GM18517 (cell line): ENCODE measurements around the gene VENTX.
"Not testable (repeated sequence)": the region's sequence is repeated elsewhere in the genome, so short reads cannot be mapped to it uniquely, and the experiment has no call there.

ENCODE experiments used
- ATAC-seq: cut with Tn5 transposase; IDR thresholded peaks from one replicate; pipeline ENCODE4 v1.9.1; 2021; ENCODE audit warnings: mild to moderate bottlenecking, moderate library complexity; ENCODE audit not compliant: unreplicated experiment

The VENTX gene

GRCh38 chr10:133214468-133215410 is 22.9 kb upstream of the VENTX start:
- no peak for ATAC-seq

- no peak for ATAC-seq
Observed at GRCh38 chr10:133215586-133215985, 22.1 kb upstream of the VENTX start.

- ATAC-seq, result no peak
Observed at GRCh38 chr10:133216776-133217175, 20.9 kb upstream of the VENTX start.

GRCh38 chr10:133217800-133218589 is 19.7 kb upstream of the VENTX start:
- ATAC-seq, result no peak

GRCh38 chr10:133218891-133219290 is 18.8 kb upstream of the VENTX start:
- no peak for ATAC-seq

- ATAC-seq, result no peak
Observed at GRCh38 chr10:133219782-133220181, 17.9 kb upstream of the VENTX start.

- ATAC-seq, result no peak
Observed at GRCh38 chr10:133221331-133221730, 16.3 kb upstream of the VENTX start.

- ATAC-seq, result not testable (repeated sequence)
Observed at GRCh38 chr10:133221756-133222155, 15.9 kb upstream of the VENTX start.

- ATAC-seq, result no peak
Observed at GRCh38 chr10:133224076-133224475, 13.6 kb upstream of the VENTX start.

- ATAC-seq, result no peak
Observed at GRCh38 chr10:133224756-133225372, 12.8 kb upstream of the VENTX start.

- no peak for ATAC-seq
Observed at GRCh38 chr10:133225707-133226191, 11.9 kb upstream of the VENTX start.

- ATAC-seq, result no peak
Observed at GRCh38 chr10:133226251-133226808, 11.3 kb upstream of the VENTX start.

GRCh38 chr10:133227256-133227655 is 10.4 kb upstream of the VENTX start:
- ATAC-seq, result no peak

- ATAC-seq, result no peak
Observed at GRCh38 chr10:133229265-133230043, 8.2 kb upstream of the VENTX start.

GRCh38 chr10:133230044-133230361 is 7.7 kb upstream of the VENTX start, which contains the start of gene UTF1:
UTF1 (plus strand) TSS chr10:133230217; CDS start chr10:133230289, 72 bp downstream.
- no peak for ATAC-seq

GRCh38 chr10:133230387-133231195 is 7.1 kb upstream of the VENTX start:
- ATAC-seq, result no peak

GRCh38 chr10:133231244-133231945 is 6.3 kb upstream of the VENTX start:
- ATAC-seq, result no peak

- ATAC-seq, result no peak
Observed at GRCh38 chr10:133231946-133232574, 5.6 kb upstream of the VENTX start.
